GM21447 (cell line): ENCODE results near the gene HPCAL1.

Source experiments
- ATAC-seq: cut with Tn5 transposase; IDR thresholded peaks from one replicate; pipeline ENCODE4 v1.9.1; 2021; ENCODE audit not compliant: unreplicated experiment

The HPCAL1 gene

GRCh38 chr2:10419553-10420257 lies 117.0 kb downstream of the HPCAL1 start:
- ATAC-seq = no peak

DNA sequence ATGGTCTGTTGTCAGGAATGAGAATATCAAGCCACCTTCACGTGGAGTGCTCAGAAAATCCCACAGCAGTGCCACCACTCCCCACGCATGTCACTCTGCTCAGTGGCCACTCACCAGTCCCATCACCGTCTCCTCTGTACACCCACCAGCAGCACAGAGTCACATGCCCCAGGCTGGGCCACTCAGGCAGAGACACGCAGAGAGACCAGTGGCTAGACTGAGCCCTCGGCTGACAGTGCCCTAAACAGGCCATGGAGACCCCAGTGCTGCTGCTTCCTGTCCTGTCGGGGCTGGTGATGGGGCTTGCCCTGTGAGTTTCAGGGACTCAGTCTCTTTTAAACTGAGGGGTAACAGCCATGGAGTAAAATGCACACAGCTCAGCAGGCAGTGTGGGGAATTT lies 119.5 kb downstream of the HPCAL1 start:
- no peak for ATAC-seq

DNA sequence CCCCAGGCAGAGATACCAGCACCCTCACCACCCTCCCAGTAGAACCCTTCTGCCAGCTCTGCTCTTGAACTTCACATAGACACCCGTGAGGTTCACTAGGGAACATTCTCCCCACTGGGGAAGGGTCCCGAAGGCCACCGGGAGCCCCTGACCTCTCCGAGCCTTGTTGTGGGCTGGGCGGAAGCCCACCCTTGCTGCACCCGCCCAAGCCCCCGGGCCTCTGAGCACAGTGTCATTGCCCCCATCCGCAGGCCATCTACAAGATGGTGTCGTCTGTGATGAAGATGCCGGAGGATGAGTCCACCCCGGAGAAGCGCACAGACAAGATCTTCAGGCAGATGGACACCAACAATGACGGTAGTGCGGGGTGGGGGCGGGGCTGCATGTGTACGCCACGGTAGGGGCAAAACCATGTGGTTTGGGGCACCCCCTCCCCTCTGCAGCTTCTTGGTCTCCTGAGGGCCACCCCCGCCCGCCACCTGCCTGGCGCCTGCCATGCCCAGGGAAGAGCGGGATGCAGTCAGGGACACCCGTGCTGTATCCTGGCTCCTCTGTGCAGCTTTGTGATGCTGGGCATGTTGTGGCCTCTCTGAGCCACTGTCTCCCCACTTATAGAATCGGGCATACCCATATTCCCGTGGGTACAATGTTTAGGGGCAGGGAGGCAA lies 120.2 kb downstream of the HPCAL1 start:
- no peak for ATAC-seq

DNA sequence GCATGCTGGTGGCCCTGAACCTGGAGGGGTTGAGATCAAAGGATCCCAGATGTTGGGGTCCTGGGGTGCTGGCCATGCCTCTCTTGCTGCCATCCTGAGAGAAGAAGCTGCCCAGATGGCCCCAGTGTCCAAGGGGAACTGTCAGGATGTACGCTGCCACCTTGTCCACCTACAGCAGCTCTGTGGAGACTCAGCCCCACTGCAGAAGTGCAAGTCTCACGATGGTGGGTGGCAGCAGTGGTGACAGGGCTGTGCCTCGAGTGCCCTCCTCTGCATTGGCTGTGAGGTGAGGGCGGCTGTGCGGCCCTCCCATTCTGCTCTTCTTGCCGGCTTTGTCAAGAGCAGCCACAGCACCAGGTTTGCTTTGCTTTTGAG lies 120.7 kb downstream of the HPCAL1 start:
- no peak for ATAC-seq

GRCh38 chr2:10424051-10424450 lies 121.3 kb downstream of the HPCAL1 start:
- no peak for ATAC-seq

DNA sequence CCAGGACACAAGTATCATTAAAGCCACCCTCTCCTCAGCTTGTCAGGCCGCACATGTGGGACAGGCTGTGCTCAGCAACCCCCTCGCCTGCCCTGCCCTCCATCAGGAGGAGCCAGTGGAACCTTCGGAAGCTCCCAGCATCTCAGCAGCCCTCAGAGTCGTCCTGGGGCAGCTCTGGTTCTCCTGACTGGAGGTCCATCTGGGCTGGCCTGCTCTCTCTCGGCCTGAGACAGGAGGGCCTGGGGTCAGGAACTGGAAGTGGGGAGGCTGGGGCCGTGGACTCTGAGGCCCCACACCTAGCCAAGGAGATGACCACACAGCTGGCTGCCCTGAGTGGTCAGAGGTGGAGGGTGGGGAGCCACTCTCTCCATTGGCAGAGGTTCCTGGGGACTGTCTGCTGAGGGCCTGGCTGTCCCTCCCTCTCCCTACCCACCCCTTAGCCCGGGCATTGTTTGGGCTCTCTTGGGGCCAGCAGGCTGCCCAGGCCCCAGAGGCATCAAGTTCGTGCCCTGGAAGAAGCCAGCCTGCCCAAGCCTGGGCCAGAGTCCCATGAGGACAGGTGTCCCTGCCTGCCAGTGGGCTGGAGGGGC lies 122.3 kb downstream of the HPCAL1 start:
- ATAC-seq = no peak

GRCh38 chr2:10425699-10426098 lies 123.0 kb downstream of the HPCAL1 start:
- ATAC-seq = no peak

- ATAC-seq = no peak
Measured at GRCh38 chr2:10426726-10427617, 124.3 kb downstream of the HPCAL1 start.

DNA sequence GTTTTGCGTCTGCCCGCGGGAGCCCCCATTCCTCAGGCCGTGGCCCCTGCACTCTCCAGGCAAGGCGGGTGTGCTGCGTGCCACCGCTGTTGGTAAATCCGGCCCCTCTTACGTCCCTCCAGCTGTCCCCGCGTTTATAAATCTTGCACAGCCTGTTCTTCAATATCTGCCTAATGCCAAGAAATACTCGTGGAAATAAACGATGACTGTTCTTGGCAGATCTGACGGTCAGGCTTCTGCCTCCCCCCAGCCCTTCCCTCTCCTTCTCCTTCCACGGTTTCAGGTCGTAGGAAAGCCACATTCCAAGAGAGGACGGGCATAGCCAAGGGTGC lies 124.9 kb downstream of the HPCAL1 start:
- no peak for ATAC-seq

GRCh38 chr2:10428355-10428754 lies 125.7 kb downstream of the HPCAL1 start:
- no peak for ATAC-seq

- ATAC-seq = no peak
Measured at GRCh38 chr2:10428924-10429323, 126.2 kb downstream of the HPCAL1 start.

DNA sequence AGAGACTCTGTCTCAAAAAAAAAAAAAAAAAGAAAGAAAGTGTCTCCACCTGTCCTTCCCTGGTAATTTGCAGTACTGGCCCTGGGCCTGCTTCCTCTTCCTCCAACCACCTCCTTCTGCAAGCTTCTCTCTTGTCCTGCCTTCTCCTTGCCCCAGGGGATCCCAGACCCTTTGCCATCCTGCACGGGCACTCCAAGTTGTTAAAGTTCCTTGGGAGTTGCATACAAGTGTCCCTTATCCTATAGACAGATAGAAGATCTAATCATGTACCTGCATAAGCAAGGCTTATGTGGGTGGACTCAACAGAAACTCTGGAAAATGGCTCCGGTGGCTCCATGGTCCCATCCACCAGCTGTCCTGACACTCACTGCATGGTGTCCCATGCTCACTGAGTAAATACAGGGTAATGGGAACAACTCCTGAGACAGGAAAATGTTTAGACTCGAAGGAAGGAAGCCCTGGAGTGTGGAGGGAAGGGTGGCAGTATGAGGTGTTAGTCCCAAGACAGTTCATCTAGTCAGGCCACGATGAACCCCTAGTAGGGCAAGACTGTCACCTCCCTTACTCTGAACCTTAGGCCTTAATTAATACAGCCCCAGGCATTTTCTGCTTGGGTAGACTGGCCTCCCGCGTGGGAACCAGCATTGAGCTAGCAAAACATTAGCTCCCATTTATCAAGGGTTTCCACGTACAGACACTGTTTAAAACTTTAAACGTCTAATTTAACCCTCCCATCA lies 128.3 kb downstream of the HPCAL1 start:
- no peak for ATAC-seq

DNA sequence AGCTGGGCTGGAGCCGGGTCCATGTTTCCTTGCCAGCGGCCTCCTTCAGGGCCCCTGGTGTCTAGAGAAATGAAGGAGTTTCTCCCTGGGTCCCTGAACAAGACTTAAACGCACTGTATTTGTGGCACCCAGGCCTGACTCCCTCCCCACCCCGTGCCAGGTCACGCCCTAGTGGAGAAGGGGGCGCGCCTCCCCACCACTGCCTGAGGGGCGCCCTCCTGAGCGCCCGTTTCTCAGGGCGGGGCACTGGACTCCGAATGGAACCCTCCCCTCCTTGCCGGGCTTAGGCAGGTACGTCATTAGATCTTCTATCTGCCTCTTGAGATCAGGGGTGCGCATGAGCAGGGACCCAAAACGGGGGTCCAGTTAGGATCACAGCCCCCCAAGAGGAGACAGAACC lies 129.1 kb downstream of the HPCAL1 start:
- ATAC-seq = no peak

DNA sequence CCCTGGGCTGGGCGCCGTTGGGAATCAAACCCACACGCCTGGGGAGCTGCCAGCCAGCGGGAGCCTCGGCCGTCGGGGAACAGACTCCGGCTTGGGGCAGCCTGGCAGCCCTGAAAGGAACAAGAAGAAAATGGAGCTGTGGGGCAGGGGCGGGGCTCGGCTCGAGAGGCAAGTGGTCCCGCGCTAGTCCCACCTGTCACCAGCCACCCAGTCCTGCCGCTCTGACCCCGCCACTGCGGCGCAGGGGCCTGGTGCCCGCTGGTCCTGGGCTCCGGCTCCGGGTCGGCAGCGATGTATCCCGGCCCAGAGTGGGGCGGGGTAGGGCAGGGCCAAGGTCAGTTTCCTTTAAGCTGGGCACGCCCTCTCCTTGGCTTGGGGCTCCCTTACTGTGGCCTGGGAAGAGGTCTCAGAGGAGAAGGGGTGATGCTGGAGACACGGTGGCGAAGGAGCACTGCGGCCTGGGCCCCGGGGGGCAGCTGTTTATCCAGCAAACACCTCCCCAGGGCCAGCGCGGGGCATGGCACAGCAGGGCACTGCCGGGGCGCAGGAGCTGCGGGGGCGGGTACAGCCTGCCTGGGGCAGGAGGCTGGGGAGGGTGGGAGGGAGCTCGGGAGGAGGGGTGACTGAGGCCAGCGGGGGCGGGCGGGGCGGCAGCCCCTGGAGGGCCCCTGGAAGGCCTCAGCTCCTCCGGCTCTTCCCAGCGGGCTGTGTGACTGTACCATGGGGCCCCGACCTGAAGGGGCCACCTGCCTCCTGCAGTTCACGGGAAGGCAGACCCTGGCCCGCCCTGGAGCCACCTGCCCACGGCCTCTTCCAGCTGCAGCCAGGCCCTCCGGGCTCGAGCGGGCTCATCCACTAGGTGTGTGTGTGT lies 129.8 kb downstream of the HPCAL1 start:
- ATAC-seq = peak; percentile 66

GRCh38 chr2:10433264-10433946 lies 130.7 kb downstream of the HPCAL1 start:
- ATAC-seq = no peak

DNA sequence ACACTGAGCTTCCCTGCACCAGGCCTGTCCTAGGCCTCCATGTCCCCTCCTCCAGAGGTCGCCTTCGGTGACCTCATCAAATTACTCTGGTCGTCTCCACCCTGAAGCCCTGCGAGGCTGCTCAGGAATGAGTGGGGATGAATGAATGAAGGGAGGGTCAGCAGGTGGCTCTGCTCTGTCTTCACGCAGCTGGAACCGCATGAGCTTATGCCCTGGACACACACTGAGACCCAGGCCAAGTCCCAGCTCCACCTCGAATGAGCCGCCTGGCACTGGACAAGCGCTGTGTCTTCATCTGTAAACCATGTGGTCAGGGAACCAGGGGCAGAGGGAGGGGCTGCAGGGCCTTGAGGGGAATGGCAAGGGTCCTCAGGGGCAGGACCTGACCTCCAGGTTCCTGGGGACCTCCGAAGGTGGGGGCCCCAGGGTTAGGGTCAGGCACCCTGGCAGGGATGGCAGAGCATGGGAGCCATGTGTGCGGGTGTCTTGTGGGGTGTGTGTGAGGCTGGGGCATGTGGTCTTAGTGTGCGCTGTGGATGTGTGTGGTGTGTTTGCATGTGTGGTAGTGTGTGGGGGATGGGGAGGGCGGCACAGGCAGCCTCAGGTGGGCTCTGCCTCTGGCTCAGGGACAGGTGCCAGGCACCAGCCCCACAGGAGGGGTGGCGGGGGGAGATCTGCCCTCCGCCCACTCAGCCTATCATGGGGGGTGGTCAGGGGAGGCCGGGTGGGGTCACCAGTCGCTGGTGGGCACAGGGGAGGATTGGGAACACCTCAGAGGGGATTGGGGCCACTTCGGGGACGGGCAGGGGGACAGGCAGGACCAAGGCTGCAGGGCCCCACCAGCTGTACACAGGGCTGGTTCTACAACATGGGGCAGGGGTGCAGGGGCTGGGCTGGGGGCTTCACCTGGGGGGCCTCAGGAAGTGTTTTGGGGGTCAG lies 131.5 kb downstream of the HPCAL1 start:
- ATAC-seq = no peak

- ATAC-seq = peak; percentile 56
Measured at GRCh38 chr2:10434886-10435819, 132.4 kb downstream of the HPCAL1 start.
